HG03457 (cell line): ENCODE results near the gene HS6ST2.
"Not testable (repeated sequence)": the region's sequence is repeated elsewhere in the genome, so short reads cannot be mapped to it uniquely, and the experiment has no call there.

Experiments used
- ATAC-seq: cut with Tn5 transposase; IDR thresholded peaks from one replicate; pipeline ENCODE4 v1.9.1; 2021; ENCODE audit warnings: moderate number of reproducible peaks; ENCODE audit not compliant: unreplicated experiment

Gene HS6ST2

DNA sequence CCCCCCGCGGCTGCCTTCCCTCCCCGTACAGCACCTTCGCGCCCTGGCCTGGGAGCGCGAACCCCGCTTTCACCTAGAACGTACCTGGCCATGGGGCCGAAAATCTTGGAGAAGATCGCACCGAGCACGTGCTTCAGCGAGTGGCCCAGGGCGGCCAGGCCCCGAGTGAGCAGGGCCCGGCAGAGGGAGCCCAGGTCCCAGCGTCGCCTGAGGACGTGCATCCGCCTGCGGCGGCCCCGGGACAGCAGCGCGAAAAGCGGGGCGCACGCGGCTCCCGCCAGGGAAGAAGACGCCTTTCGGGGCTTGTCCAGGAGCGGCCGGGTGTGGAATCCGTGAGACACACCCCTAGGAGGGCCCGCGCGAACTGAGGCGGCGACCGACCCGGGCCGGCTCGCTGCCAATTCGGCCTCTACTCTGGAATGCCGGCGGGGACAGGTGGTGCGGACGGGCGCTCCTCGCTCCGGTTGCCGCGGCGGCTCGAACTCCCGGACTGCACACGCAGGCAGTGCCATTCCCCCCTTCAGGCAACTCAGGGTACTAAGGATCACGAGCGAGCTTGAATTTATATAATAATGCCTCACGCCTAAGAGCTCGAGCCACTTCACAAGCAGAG lies at the start of gene HS6ST2:
TSS of gene HS6ST2 (minus strand) at position 539 of the 613 bp plus-strand sequence.
- no peak for ATAC-seq

DNA sequence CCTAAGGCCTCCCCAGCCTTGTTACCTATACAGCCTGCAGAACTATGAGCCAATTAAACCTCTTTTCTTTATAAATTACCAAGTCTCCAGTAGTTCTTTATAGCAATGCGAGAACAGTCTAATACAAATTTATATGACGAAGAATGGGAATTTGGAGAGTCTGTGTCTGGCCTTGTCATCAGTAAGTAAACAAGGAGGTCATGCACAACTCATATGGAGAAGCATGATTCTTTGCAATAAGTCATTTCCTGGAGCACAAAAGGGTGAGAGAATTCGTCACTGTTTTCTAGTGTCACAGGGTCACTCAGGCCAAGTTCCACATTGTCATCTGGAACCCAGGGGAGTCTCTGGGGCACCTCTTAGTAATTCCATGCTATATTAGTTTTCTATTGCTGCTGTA lies 49.0 kb upstream of the HS6ST2 start:
- ATAC-seq = no peak

DNA sequence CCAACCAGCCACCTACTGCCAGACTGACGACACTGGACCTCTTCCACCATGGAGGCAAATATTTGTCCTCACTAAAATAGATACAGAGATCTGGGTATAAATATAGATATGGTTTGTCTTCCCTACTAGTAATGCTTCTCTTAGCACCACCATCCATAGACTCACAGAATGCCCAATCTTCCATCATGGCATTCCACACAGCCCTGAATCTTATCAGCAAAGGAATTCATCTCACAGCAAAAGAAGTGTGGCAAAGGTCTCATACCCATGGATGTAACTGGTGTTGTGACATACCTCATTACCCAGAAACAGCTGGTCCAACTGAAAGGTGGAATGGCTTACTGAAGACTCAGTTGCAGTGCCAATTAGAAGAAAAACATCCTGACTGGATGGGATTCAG lies 47.2 kb upstream of the HS6ST2 start:
- ATAC-seq = no peak

DNA sequence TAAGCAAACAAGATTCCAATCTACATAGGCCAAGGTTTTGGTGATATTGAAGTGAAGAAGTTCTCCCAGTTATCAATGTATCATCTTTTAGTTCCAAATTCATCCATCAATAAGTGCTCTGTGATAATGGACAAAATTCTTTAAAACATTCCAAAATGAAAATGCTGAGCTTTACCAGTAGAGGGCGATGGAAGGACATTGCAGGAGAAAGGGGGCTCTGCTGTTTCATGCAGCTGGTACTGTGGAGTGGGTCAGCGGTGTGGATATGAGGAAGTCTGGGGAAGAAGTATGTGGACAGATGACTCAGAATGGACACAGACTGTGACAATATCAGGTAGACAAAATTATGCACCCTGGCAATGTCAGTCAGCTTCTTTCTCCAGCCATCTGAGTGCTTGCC lies 46.6 kb upstream of the HS6ST2 start:
- no peak for ATAC-seq

- ATAC-seq = no peak
Observed at GRCh38 chrX:132999209-132999608, 40.8 kb upstream of the HS6ST2 start.

DNA sequence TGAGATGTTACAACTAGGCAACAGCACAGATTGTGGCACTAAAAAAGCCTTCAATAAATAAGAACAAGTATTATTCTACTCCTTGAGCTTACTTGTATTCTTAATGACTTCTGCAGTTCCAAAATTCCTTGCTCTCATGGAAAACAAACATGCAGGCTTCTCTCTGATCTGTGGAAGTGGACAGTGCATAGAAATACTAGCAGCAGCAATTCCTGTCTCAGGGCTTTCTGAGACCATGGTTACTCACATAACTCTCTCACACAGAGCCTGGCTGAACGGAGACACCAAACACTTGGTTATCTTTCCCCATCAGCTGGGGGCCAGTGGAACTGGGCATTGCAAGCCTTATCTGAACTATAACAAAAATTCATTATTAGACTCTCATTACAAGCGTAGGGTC lies 32.4 kb upstream of the HS6ST2 start:
- no peak for ATAC-seq

DNA sequence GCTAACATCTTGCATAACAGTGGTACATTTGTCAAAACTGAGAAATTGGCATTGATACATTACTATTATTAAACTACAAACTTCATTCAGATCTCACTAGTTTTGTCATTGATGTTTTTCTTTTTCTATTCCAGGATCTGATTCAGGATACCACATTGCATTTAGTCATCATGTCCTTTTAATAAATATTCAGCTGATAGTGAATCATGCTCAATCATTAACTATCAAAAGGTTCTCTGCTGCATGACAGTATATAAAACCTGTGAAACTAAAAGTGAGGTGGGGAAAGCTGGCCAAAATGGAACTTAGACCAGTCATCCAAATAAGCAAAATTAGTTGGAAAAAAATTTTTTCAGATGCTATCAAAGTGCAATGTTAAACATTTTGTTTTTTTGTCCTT lies 28.1 kb upstream of the HS6ST2 start:
- no peak for ATAC-seq

DNA sequence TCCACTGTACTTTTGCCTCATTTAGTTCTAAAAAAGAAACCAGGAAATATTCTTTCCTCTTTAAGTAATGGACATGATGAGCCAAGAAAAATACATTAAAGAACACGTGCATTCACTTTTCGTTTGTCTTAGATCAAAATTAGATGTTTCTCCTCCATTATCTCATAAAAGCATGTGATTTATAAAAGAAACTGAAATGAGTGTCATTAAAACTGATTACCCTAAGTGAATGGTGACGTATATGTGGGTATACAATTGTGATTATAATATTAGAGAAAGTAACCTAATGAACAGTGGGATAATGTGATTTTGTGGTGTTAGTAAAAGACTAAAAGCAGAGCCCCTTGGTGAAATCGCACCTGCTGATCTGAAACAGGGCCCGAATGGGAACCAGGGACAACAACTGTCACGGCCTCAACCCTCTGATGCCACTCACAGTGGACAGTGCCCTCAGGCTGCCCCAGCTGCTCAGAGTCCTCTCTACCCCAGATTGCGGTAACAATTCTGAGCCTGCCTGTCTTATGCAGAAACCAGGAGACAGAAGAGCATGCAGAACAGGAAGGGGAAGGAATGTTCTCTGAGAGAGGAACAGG lies 25.7 kb upstream of the HS6ST2 start:
- ATAC-seq = no peak

DNA sequence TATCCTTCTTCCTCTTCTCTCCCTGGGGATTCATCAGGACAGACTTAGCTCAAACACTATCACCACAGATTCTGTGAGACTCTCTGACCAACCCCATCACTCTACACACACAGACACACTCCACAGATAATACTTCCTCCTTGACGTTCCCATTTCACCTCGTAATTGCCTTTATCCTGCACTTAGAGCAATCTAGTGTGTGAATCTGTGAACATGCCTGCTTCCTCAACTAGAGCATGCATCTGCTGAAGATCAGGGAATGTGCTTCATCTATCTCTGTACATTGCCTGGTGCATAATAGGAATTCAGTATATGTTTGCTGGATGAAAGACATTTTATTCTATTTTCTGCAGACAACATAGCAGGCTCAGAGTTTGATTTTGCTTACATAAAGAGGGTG lies 25.1 kb upstream of the HS6ST2 start:
- ATAC-seq = no peak

DNA sequence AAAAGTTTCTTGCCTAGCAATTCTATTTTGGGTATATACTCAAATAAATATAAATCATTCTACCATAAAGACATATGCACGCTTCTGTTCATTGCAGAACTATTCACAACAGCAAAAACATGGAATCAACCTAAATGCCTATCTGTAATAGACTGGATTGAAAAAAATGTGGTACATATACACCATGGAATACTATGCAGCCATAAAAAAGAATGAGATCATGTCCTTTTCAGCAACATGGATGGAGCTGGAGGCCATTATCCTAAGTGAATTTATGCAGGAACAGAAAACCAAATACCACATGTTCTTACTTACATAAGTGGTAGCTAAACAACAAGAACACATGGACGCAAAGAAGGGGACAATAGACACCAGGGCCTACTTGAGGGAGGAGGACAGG lies 21.6 kb upstream of the HS6ST2 start:
- not testable (repeated sequence) for ATAC-seq

DNA sequence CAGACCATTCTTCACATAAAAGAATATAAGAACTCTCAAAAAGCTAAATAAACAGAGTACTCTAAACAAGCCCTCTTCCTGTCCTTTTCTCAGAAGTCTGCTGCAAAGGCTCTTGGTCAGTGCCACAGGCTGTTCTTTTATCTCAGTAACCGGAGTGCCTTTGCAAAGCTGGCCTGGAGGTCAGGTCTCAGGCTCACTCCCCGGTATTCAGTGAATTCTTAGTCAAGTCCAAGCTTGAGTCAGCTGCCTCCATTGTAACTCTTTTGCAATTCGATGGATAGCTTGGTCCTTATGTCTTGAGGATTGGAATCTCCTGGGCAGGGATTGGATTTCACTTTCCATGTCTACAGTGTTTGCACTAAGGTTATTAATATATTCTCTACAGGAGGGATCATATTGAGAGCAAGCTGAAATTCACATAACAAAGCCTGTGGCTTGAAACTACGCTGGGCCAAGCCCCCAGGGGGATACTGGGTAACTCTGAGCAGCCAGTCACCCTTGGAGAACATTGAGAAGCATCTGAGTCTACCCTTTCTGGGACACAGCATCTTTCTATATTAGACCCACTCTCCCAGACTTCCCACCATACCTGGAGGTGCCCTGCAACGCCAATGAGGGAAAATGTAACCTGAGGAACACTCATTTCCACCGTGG lies 10.0 kb upstream of the HS6ST2 start:
- ATAC-seq = no peak

DNA sequence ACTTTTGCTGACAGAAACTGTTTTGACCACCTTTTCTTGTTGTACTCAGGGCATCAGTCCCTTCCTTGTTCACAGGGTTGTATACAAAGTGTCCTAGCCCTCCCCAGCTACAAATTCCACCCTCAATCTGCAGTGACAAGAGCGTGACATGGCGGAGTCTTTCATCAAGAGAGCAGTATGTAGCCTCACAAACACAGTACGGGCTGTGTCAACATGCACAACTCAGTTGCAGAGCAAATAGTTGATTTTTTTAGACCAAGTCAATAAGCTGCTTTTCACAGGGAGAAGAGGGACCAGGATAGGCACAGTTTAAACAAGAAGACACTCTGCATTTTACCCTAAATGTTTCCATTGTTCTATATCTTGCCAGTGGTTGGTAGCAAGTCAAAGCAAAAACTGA lies 8.6 kb upstream of the HS6ST2 start:
- no peak for ATAC-seq

DNA sequence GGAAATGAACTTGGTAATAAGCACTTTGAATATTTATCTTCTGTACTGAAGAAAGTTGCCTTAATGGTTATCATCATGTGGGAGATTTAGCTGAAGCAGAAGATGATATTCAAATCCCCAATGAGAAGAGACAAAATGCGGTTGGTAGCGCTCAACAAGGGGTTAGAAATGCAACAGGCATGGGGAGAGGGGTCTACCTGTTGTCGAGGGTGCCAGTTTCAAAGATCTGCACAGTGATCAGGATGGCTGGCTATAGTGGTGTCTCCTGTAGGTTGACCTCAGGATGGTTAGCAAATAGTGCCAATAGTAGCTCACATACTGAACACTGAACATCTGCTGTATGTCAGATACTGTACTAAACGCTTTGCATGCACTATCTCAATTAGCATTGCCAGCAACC lies 7.0 kb upstream of the HS6ST2 start:
- no peak for ATAC-seq

GRCh38 chrX:132961511-132961910 lies 3.1 kb upstream of the HS6ST2 start:
- ATAC-seq = no peak

DNA sequence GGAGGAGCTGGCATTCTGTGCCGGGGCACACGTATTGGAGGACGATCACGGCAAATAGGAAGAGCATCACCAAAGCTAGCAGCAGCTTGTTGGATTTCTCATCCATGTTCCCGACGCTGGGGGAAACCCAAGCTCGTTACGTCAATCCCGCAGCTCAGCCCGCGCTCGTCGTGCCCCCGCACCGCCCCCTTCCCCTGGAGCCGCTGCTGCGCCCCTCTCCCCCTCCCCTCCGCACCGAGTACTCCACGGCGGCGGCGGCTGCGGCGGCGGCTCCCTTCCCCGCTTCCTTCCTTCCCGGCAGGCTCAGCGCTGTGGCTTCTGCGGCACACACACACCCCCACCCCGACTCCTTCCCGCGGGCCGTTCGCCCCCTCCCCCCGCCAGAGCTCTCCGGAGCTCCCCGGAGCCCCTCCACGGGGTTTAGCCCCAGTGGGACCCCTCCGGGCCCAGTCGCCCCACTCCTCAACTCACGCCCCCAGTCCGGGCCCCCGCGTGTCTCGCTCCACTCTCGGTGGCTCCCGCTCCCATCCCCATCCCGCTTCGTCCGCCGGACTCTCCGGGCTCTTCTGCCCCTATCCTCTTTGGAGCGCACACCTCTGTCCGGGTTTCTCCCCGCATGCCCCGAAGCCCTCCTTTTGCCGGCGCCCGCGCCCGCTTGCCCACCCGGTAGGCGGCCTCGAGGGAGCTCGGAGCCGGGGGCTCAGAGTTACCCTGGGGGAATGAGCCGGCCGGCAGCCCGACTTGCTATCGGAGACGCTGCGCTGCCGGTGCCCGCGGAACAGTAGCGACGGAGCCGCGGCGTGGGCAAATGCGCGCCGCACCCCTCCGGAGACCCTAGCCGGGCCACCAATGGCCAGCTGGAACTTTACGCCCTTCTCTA lies 978 bp downstream of the HS6ST2 start:
- no peak for ATAC-seq

GRCh38 chrX:132956421-132957210 lies 1.8 kb downstream of the HS6ST2 start:
- no peak for ATAC-seq

GRCh38 chrX:132955690-132956089 lies 2.7 kb downstream of the HS6ST2 start:
- ATAC-seq = no peak

- no peak for ATAC-seq
Observed at GRCh38 chrX:132954323-132954722, 4.1 kb downstream of the HS6ST2 start.

DNA sequence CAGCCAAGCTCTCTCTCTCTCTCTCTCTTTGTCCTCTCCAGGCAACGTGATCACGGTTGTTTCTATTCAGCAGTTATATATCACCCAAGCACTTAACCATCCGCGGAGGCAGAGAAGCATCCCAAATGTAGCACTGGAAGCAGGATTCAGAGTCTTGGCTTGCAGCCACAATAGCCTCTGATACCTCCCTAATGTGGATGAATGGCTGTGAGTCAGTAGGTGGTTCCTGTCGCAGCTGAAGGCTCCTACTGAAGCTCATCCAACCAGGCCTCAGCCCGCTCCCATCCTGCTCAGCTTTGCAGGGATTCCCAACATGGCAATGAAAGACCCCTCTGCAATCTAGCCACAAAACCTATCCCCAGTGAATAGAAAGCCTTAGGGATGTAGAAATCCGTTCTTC lies 5.1 kb downstream of the HS6ST2 start:
- no peak for ATAC-seq

DNA sequence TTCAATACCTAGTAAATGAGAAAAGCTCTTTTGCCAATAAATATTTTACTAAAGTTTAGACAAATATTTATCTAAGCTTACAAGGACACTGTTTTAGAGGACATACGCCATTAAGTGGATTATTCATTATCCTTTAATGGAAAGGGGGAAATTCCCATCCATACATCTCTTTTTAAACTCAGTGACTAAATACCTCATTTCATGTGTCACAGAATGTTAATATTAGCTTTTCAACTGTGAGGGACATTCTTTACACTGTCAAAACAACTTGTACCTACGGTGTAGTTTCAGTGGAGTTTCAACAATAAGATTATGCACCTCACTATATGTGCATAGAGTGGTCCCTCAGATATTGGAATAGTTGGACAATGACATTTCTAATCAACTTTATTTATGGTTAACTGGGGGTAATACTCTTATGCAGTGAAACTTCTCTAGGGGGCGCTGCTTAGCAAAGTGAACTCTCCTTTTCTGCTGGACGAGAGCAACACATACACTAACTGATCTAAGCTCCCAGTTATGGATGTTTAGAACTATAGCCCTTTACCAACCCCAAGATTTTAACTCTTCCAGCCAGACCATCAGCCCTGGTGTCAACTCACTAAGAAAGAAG lies 9.7 kb downstream of the HS6ST2 start:
- ATAC-seq = no peak
